Suprapubic skin (tissue), 4 donors: ENCODE results near the gene FZD7. TPM values are rescaled to one million over a fixed set of nuclear protein-coding genes. Genes with fewer than 3 reads are reported as not detected.

Source experiments
- DNase-seq, 2 donors: peaks; one replicate each; pipeline ENCODE4 v3.0.0-alpha.2; 2019; ENCODE audit warnings: low spot score in 2 of 2
- H3K27ac ChIP-seq: fragments of 200-600 bp; sonication (generic); one replicate; pipeline ENCODE4 v1.5.1; 2019
- H3K27me3 ChIP-seq: fragments of 200-600 bp; sonication (generic); one replicate; pipeline ENCODE4 v1.5.1; 2019
- H3K36me3 ChIP-seq: fragments of 200-600 bp; sonication (generic); one replicate; pipeline ENCODE4 v1.5.1; 2019
- H3K4me1 ChIP-seq: fragments of 200-600 bp; sonication (generic); one replicate; pipeline ENCODE4 v1.5.1; 2019
- H3K4me3 ChIP-seq: fragments of 200-600 bp; sonication (generic); one replicate; pipeline ENCODE4 v1.5.1; 2019; ENCODE audit warnings: mild to moderate bottlenecking
- H3K9me3 ChIP-seq: fragments of 200-600 bp; sonication (generic); one replicate; pipeline ENCODE4 v1.5.1; 2019
- CTCF ChIP-seq, 2 donors: fragments of 200-600 bp in 1 of 2; fragments of 450-650 bp in 1 of 2; sonication (generic) in 1 of 2; IDR thresholded peaks; one replicate each; pipeline ENCODE4 v1.5.1; 2016 to 2019; ENCODE audit warnings: antibody characterized with exemption in 2 of 2, mild to moderate bottlenecking in 1 of 2, moderate library complexity in 1 of 2
- EP300 ChIP-seq: sonication (generic); formaldehyde crosslinking; IDR thresholded peaks from one replicate; pipeline ENCODE4 v1.6.1; 2017; ENCODE audit warnings: antibody characterized with exemption
- POLR2A ChIP-seq, 2 donors: fragments of 450-650 bp; IDR thresholded peaks; one replicate each; pipeline ENCODE4 v1.6.1; 2017; ENCODE audit warnings: antibody characterized with exemption in 2 of 2, mild to moderate bottlenecking in 2 of 2, moderate library complexity in 2 of 2
- POLR2AphosphoS5 ChIP-seq, 3 donors: sonication (generic); formaldehyde crosslinking; IDR thresholded peaks; one replicate each; pipeline ENCODE4 v1.6.1; 2017; ENCODE audit warnings: antibody characterized with exemption in 3 of 3
- WGBS: methylation state at CpG from one replicate; pipeline ENCODE4 v1.1.5; 2018; 5-methylcytosine and 5-hydroxymethylcytosine counted together
- total RNA-seq, 4 donors: library from RNA; depleted of rRNA; stranded (reverse); fragments of >200 nt; gene quantifications; one replicate each; pipeline ENCODE4 v1.1.0, GENCODE V29; 2016

Gene FZD7
- total RNA-seq = 10 to 100 TPM; 13.5 to 31.3 (median 23.6) TPM

GRCh38 chr2:202033317-202034248, at the start of gene FZD7:
TSS of gene FZD7 (plus strand) at chr2:202033855. CDS start at chr2:202034648, 793 bp downstream.
- peak; percentile 96 for DNase-seq
- peak within 1 kb of the TSS; percentile 97 for H3K27ac ChIP-seq
- 0% methylated on average over 3 of the region's 109 CpGs for WGBS
- peaks cover 8% of the 10 kb centered on the region for H3K27me3 ChIP-seq
- no peaks in the 10 kb centered on the region for H3K9me3 ChIP-seq
- peak within 1 kb of the TSS; percentile 89 for H3K4me3 ChIP-seq
- H3K36me3 ChIP-seq = no peaks in the 10 kb centered on the region
- peaks cover 56% of the 10 kb centered on the region for H3K4me1 ChIP-seq
- TF ChIP-seq EP300 = no peak
- TF ChIP-seq POLR2AphosphoS5 (IDR thresholded peaks at IDR 0.05) = peak in 1 of 3 donors; percentile 66
- no peak for TF ChIP-seq CTCF (IDR thresholded peaks at IDR 0.05)
- TF ChIP-seq POLR2A (IDR thresholded peaks at IDR 0.05) = peak; percentile 52 to 62

DNA sequence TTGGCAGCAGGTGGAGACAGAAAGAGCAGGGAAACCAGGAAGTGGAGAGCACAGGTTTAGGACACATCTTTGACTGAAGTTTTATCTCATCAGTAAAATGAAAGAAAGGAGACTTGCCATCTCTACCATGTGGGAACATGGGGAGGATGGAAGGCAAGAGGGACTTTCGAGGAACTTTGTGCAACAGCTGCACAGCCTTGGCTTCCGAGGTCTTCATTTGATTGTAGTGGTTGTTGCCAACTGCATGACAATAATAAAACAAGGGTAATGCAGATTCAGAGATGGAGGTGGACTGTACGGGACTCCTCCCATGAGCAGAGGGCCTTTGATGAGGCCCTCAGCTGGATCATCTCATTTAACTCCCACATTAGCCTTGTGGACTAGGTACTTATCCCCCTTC, 49.3 kb upstream of the FZD7 start:
- TF ChIP-seq EP300 (no peak), CTCF (IDR thresholded peaks at IDR 0.05) (no peak), POLR2AphosphoS5 (IDR thresholded peaks at IDR 0.05) (no peak), POLR2A (IDR thresholded peaks at IDR 0.05) (no peak)
- no peaks in the 10 kb centered on the region for H3K36me3 ChIP-seq
- H3K4me3 ChIP-seq = no peak overlapping the region
- peaks cover 3% of the 10 kb centered on the region for H3K4me1 ChIP-seq
- H3K27me3 ChIP-seq = no peaks in the 10 kb centered on the region
- H3K9me3 ChIP-seq = no peaks in the 10 kb centered on the region
- H3K27ac ChIP-seq = no peak overlapping the region
- 82% methylated on average over 3 of the region's 3 CpGs for WGBS
- DNase-seq = no peak

- Histone ChIP-seq H3K4me1 (peaks cover 3% of the 10 kb centered on the region), H3K4me3 (no peak overlapping the region), H3K9me3 (no peaks in the 10 kb centered on the region), H3K27ac (peak overlapping the region; percentile 40), H3K27me3 (no peaks in the 10 kb centered on the region), H3K36me3 (no peaks in the 10 kb centered on the region)
- no peak for TF ChIP-seq POLR2A (IDR thresholded peaks at IDR 0.05)
- TF ChIP-seq POLR2AphosphoS5 (IDR thresholded peaks at IDR 0.05) = no peak
- no peak for TF ChIP-seq EP300
- TF ChIP-seq CTCF (IDR thresholded peaks at IDR 0.05) = no peak
- peak in 1 of 2 donors; percentile 84 for DNase-seq
- 55% methylated on average over 8 of the region's 12 CpGs for WGBS
These were observed 48.7 kb upstream of the FZD7 start for GRCh38 chr2:201984800-201985525.

DNA sequence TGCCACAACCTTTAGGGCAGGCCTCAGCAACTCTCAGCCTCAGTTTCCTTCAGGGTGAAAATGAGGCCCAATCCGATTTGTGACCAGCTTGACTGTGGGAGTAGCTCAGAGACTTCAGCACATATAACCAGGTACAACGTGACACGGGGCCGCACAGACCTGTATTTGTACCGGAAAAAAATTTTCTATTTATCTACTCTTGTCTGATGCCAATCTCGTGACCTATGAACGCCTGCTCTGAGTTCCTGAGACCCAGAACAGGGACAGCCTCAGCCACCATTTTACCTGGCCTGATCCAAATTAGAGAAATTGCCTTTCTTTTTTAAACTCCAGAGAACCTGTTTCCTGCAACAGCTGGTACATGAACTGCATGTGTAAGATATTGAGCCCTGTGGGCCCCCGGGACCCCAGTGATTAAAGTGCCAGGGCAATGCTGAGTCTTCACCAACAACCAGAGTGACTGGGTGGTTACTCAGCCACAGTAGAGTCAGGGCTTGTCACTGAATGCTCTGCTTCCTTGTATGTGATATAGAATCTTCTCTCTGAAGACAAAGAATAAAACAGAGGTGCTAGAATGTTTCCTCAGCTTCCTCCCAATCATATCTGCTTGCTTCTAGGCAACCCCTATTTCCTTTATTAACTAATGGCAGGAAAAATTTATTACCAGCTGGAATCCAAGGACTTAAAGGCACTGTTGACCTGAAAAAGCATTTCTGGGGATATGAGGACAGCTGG, 47.8 kb upstream of the FZD7 start:
- H3K4me3 ChIP-seq = no peak overlapping the region
- no peaks in the 10 kb centered on the region for H3K9me3 ChIP-seq
- TF ChIP-seq POLR2AphosphoS5 (IDR thresholded peaks at IDR 0.05) = no peak
- TF ChIP-seq POLR2A (IDR thresholded peaks at IDR 0.05) = no peak
- no peak for TF ChIP-seq CTCF (IDR thresholded peaks at IDR 0.05)
- TF ChIP-seq EP300 = no peak
- H3K36me3 ChIP-seq = no peaks in the 10 kb centered on the region
- H3K4me1 ChIP-seq = peaks cover 3% of the 10 kb centered on the region
- DNase-seq = no peak
- WGBS = 73% methylated on average over 8 of the region's 8 CpGs
- peak overlapping the region; percentile 40 for H3K27ac ChIP-seq
- no peaks in the 10 kb centered on the region for H3K27me3 ChIP-seq
